Measurements from ENCODE around the gene KCNK13.
"Not testable (repeated sequence)": the region's sequence is repeated elsewhere in the genome, so short reads cannot be mapped to it uniquely, and the experiment has no call there.

KCNK13 gene

GRCh38 chr14:90193925-90194324 lies 132.1 kb downstream of the KCNK13 start:
- no peak for DNase-seq (ENCODE audit: low spot score)

GRCh38 chr14:90194706-90195105 lies 132.9 kb downstream of the KCNK13 start:
- DNase-seq (ENCODE audit: low spot score), result no peak

GRCh38 chr14:90198541-90199060 lies 136.8 kb downstream of the KCNK13 start:
- DNase-seq (ENCODE audit: low spot score), result no peak

GRCh38 chr14:90200546-90200945 lies 138.8 kb downstream of the KCNK13 start:
- not testable (repeated sequence) for DNase-seq (ENCODE audit: low spot score)

- DNase-seq (ENCODE audit: low spot score), result no peak
Observed at GRCh38 chr14:90201344-90201743, 139.6 kb downstream of the KCNK13 start.

- no peak for DNase-seq (ENCODE audit: low spot score)
Observed at GRCh38 chr14:90204516-90204915, 142.7 kb downstream of the KCNK13 start.

- no peak for DNase-seq (ENCODE audit: low spot score)
Observed at GRCh38 chr14:90213099-90213748, 151.4 kb downstream of the KCNK13 start.

GRCh38 chr14:90228478-90228877 lies 166.7 kb downstream of the KCNK13 start:
- no peak for DNase-seq (ENCODE audit: low spot score)

- not testable (repeated sequence) for DNase-seq (ENCODE audit: low spot score)
Observed at GRCh38 chr14:90229942-90230341, 168.1 kb downstream of the KCNK13 start.
